Stimulated activated CD8-positive, alpha-beta memory T cell treated with anti-CD3 and anti-CD28 coated beads, Interleukin-4, amount 100 ng/mL, for 4 hours (primary cell): ENCODE data around the gene GUCA2B.

Experiments used
- DNase-seq, 2 donors: peaks; one replicate each; pipeline ENCODE4 v3.0.0-alpha.2; 2020; ENCODE audit warnings: low read depth in 2 of 2, low spot score in 1 of 2

Gene GUCA2B

DNA sequence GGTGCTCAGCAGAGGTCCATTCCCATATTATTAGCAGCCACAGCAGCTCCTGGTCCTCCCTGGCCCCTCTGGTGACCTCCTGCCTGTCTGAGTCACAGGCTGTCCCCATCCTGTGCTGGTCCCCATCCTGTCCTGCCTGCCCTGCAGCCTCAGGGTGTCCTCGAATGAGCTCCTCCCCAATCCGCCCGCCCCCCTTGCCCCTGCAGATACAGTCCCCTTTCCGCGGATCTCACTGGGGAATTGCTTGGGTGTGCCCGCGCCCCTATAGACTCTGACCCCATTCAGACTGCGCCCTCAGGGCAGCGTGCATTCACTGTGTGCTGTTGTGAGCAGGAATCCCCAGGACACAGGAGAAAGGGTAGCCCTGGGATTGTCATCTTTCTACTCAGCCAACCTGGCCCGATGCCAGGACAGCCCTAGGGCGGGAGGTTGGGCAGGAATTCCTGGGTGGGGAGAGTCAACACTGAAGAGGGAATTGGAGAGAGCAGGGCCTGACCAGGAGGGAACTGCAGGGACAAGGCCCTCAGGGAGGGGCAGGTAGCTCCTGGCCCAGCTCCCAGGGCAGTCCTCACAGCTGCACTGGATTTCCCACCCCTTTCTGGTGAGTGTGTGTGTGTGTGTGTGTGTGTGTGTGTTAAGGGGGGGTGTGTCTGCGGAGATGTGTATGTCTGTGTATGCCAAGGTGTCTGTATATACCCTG lies 12.5 kb downstream of the GUCA2B start:
- DNase-seq = no peak

DNA sequence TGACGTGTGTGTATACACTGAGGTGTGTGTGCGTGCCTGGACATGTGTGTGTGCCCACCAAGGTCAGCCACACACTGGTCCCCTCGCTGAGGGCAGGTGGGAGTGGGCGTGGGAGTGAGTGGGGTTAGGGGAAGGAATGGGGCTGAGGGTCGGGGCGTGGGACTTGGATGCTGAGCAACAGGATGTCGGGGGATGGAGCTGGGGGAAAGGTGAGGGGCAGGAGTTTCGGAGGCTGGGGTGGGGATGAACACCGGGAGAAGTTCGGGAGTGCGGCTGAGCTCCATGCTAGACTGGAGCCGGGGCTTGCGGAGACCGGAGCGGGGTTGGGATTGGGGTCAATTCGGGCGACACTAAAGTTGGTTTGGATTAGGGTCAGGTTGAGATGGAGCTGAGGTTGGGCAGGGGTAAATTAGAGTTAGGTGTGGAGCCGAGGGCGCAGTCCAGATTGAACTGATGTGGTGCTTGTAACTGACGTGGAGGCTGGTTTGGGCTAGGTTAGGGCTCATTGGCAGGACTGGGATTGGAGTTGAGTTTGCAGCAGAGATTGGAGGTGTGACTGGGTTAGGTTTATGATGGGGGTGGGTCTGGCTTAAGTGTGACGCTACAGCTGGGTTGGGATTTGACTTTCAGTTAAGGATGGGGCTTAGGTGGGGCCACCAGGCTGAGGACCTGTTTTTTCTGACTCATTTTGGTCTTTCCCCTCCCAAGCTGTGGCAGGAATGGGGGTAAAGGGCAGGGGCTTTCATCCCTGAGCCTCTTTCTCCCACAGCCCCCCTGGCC lies 14.6 kb downstream of the GUCA2B start:
- no peak for DNase-seq

- no peak for DNase-seq
These were observed 15.1 kb downstream of the GUCA2B start for GRCh38 chr1:42168391-42168670.

DNA sequence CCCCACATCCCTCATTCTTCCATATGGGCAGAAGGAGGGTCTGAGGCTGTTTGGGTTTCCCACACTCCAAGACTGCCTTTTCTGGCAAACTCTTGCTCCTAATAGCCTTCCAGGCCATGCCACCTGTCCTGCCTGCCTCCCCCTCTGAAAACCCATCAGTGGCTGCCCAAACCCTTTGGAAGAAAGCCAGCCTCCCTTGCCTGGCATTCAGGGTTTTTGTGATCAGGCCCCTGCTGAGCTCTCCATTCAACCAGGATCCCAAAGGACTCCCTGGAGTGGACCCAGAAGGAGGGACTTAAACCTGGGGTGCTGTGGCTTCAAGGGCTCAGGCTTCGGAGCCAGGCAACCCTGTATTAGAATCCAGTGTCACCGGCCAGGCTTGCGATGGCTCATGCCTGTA lies 15.6 kb downstream of the GUCA2B start:
- no peak for DNase-seq

DNA sequence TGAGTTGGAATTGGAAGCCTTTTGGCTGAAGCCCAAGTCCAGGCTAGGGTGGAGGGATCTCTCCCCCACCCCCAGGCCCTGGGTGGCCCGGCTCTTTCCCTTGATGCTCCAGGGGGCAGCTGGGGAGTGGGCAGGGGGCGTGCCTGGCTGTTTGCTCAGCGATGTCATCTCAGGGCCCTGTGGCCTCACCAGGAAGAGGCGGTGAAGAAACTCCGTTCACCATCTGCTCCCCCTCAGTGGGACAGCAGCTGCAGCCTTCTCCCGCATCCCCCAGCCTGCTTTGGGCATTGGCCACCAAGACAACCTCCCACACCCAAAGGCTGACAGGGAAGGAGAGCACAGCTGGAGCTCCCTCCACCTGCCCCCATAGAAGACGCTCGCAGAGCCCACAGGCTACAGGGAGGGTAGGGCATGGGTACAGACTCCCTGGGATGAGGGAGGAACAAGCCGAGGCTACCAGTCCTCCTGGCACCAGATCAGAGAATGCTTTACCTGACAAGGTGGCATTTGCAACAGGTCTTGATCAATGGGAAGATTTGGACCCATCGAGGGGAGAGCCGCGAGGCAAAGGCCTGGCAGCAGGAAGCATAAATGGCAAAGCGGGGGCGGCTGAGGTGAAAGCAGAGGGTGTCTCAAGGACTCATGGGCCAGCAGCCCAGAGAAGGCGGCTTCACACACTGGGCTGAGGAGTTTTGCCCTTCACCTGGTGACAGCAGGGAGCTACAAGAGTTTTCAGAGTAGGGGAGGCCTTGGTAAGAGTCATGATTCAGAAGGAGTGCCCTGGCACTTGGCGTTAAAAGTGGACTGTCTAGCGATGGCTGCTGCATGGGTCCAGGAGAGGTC lies 17.8 kb downstream of the GUCA2B start:
- DNase-seq = no peak

GRCh38 chr1:42171679-42172266 lies 18.6 kb downstream of the GUCA2B start:
- no peak for DNase-seq

DNA sequence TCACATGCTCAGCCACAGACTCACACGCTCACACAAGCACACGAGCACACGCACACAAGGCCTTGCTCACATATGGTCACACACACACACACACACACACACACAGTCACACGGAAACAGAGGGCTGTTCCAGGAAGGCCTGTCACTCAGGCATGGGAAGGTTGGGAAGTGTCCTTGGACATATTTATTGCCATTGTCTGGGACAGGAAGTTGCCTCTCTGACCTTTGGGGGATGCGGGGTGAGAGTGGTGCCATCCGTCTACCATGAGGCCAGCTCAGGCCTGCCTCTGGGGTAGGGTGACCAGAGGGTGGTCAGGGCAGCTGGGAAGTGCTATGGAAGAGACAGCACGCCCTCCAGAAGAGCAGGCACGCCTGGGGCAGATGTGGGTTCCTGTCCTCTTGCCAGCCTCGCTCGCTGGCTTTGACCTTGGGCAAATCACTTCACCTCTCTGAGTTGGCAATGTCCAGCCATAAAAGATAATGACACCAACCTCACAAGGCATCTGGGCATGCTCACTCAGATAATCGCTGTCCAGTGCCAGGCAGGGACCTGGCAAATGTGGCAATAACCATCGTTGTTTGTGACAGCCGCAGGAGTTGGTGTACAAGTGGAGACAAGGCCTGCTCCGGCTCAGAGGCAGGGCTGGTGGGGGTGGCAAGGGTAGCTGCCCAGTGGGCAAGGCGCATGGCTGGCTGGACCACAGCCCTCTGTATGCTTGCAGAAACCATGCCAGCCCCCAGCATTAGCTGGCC lies 19.3 kb downstream of the GUCA2B start:
- DNase-seq = no peak

GRCh38 chr1:42173155-42173933 lies 20.1 kb downstream of the GUCA2B start:
- peak; percentile 50 to 60 for DNase-seq

DNA sequence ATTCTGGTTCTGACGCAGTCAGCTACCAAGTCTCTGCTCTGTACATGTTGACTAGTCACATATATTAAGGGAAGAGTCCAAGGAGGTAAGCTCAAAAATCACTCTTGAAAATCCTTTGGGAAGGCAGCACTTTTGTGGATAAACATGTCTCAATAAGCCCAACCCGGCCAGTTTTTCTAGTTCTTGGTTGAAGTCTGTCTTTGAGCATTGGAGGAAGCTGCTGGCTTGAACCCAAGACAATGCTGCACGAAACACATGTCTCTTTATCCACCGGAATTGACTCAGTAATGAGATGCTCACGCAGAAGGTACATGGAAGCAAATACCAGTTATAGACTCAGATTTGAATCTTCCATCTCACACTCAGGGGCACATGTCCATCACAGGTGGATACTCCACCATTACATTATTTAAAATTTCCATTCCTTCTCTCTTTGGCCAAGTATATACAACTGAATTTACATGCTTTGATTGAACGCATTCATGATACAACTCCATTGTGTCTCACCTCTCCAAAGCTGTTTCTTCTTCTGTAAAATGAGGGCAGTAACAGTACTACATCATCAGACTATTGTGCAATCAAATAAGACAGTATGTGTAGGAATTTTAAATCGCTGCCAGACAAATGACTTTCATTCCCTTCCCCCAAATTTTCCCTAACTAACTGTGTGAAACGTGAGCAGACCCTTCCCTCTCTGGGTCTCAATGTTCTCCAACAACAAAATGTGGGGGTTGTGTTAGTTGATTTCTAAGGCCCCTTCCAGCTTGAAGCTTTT lies 20.9 kb downstream of the GUCA2B start:
- DNase-seq = no peak

GRCh38 chr1:42175314-42176054 lies 22.3 kb downstream of the GUCA2B start:
- no peak for DNase-seq

DNA sequence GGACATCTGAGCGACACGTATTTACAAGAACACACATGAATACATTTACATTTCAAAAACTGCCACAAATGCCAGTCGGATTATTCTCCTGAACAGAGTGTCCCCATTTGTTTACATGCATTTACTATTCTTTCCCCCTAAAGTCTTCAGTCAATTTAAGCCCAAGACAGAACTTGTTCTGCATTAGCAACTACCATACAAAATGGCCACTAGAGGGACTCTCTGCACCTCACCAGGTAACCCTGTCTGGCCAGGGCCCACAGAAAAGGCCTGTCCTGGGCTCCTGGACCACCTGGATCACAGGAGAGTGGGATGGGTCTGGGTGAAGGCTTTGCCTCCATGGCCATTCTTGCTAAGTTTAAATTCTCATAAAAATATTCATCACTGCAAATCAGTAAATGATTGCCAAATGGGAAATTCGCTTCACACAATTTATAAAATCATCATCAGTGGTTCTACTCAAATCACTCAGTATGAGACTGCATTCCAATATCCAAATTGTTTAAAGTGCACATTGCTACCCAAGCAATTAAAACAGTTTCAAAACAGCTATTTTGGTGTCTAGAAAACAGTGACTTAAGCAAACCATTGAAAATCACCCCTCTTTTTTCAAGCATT lies 23.8 kb downstream of the GUCA2B start:
- no peak for DNase-seq

- no peak for DNase-seq
These were observed 24.4 kb downstream of the GUCA2B start for GRCh38 chr1:42177541-42177981.

GRCh38 chr1:42178249-42178648 lies 25.0 kb downstream of the GUCA2B start:
- DNase-seq = no peak

DNA sequence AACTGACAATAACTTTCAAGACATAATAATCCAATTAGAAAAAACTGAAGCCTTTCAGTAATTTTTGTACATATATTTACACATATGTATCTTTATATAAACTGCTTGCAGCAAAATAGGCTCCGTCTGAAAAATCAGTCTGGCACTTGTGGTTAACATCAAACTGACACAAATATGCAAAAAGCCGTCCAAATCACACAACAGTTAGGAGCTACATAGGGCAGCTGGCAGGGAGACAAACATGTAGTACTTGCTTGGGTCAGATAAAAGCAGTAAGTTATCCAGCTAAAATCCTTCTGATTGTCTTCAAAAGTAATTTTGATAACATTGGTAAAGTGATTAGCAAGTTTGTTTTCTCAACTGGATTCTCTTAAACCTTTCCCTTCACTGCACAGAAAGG lies 26.1 kb downstream of the GUCA2B start:
- no peak for DNase-seq

DNA sequence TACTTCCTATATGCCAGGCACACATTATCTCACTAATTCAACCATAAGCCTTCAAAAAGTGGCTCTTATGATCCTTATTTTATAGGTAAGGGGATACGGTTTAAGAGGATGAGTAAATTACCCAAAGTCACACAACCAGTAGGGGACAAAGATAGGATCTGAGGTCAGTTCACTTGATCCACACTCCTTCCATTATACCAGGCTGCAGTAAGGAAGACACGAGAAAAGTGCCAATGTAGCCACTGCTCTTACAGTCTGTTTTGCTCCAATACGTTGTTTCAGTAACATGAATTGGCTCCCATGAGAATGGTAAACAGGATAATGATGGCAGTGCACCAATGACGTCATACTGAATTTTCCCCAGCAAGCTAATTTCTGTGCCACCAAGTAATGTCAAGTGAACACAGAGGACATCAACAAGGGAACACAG lies 26.7 kb downstream of the GUCA2B start:
- DNase-seq = no peak

DNA sequence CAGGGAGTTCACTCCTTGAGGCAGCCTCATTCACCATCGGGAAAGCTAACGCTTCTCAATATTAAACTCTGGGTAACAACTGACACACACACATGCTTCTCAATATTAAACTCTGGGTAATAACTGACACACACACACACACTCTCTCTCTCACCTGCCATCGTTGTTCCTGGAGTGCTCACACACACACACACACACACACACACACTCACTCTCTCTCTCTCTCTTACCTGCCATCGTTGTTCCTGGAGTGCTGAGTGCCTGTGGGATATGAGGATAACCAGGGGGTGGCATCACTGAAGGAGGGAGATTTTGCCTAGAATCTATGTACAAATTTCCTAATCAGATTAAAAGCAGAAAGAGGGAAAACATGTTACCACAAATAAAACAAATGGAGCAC lies 28.5 kb downstream of the GUCA2B start:
- DNase-seq = no peak

GRCh38 chr1:42183210-42183956 lies 30.2 kb downstream of the GUCA2B start:
- no peak for DNase-seq

DNA sequence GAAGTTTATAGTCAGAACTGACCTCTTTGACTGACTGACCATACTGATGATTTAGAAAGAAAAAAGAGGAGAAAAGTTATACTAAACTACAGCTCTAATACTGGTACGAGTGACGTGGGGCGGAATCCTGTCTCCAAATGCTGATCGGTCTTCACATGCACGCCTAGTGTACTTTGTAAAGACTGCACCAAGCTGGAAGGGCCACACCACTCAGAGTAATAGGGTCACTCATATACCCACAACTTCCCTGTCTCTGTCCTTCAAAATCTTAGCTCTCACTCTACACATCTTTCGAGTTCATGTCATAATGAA lies 30.7 kb downstream of the GUCA2B start:
- DNase-seq = no peak
